Endothelial cell of umbilical vein (primary cell): ENCODE data around the gene B3GALT4. TPM values are rescaled to one million over a fixed set of nuclear protein-coding genes. Genes with fewer than 3 reads are reported as not detected.

Experiments
- BruUV-seq: library from RNA; stranded (reverse); fragments of 400-500 nt; replicated peaks from 2 replicates; lab custom pipeline; 2021; lab: Mats Ljungman, UMichigan
- CTCF ChIA-PET: fragments of 300-600, 350-600 bp; sonication (Branson Sonifier 250); formaldehyde crosslinking; loops from one replicate; lab custom pipeline; 2021; ENCODE audit warnings: antibody characterized with exemption, inconsistent platforms; lab: Charles Lee
- POLR2A ChIA-PET: fragments of 300-600, 350-600 bp; sonication (Branson Sonifier 250); formaldehyde crosslinking; loops from one replicate; lab custom pipeline; 2021; ENCODE audit warnings: antibody characterized with exemption, inconsistent platforms; lab: Charles Lee
- DNase-seq: peaks from one replicate; pipeline ENCODE4 v3.0.0-alpha.2; 2011; ENCODE audit warnings: low read depth, low spot score
- FAIRE-seq: peaks from 2 replicates; lab custom pipeline; 2011; peaks lifted over from hg19 to GRCh38; lab: Jason Lieb, UNC
- H2AFZ ChIP-seq: 2 replicates; pipeline ENCODE4 v1.6.0; 2012; ENCODE audit warnings: low read depth, low read length, control low read depth, inconsistent platforms
- H3K27ac ChIP-seq: 2 replicates; pipeline ENCODE4 v1.5.1; 2011; ENCODE audit warnings: low read depth, mild to moderate bottlenecking, control low read depth, low read length, moderate library complexity; ENCODE audit not compliant: insufficient read depth
- H3K27me3 ChIP-seq, 2 experiments: 2 replicates each; pipeline versions ENCODE4 v1.6.0 to v1.6.1; 2011; ENCODE audit warnings: low read length in 2 of 2, mixed read lengths in 1 of 2; ENCODE audit not compliant: control insufficient read depth in 2 of 2, insufficient read depth in 2 of 2
- H3K36me3 ChIP-seq, 2 experiments: 2 replicates in 1 of 2; 3 replicates in 1 of 2; pipeline ENCODE4 v1.5.1; 2011; ENCODE audit warnings: low read length in 2 of 2, mild to moderate bottlenecking in 1 of 2, moderate library complexity in 1 of 2; ENCODE audit not compliant: control insufficient read depth in 2 of 2, insufficient read depth in 2 of 2; ENCODE audit errors: extremely low read depth in 1 of 2
- H3K4me1 ChIP-seq: 3 replicates; pipeline ENCODE4 v1.5.1; 2011; ENCODE audit warnings: mild to moderate bottlenecking, low read length; ENCODE audit not compliant: control insufficient read depth, insufficient read depth; ENCODE audit errors: extremely low read depth
- H3K4me2 ChIP-seq: 2 replicates; pipeline ENCODE4 v1.6.1; 2011; ENCODE audit warnings: low read length, control low read depth, mixed read lengths; ENCODE audit not compliant: insufficient read depth
- H3K4me3 ChIP-seq, 3 experiments: fragments of 200-600 bp in 1 of 3; sonication (generic), shearing (Covaris generic) in 1 of 3; replicated peaks in 1 of 3; 2 replicates each; pipeline ENCODE4 v1.5.1; 2011 to 2016; ENCODE audit warnings: control low read depth in 3 of 3, low read length in 3 of 3, mild to moderate bottlenecking in 2 of 3, inconsistent platforms in 1 of 3, low read depth in 1 of 3, moderate library complexity in 1 of 3; ENCODE audit not compliant: insufficient read depth in 1 of 3
- H3K79me2 ChIP-seq: 2 replicates; pipeline ENCODE4 v1.6.0; 2012; ENCODE audit warnings: low read length, inconsistent platforms; ENCODE audit not compliant: control insufficient read depth, insufficient read depth
- H3K9ac ChIP-seq: replicated peaks from 2 replicates; pipeline ENCODE3; 2011; ENCODE audit warnings: low read length, control low read depth; ENCODE audit not compliant: insufficient read depth; ENCODE audit errors: extremely low read depth
- H3K9me1 ChIP-seq: replicated peaks from 3 replicates; pipeline ENCODE4 v1.6.0; 2011; ENCODE audit warnings: mild to moderate bottlenecking, low read length; ENCODE audit not compliant: control insufficient read depth, insufficient read depth; ENCODE audit errors: extremely low read depth
- H3K9me3 ChIP-seq: replicated peaks from 2 replicates; pipeline ENCODE4 v1.5.1; 2012; ENCODE audit warnings: low read length, inconsistent platforms; ENCODE audit not compliant: control insufficient read depth, insufficient read depth
- H4K20me1 ChIP-seq: replicated peaks from 2 replicates; pipeline ENCODE3; 2011; ENCODE audit warnings: mild to moderate bottlenecking, low read length; ENCODE audit not compliant: control insufficient read depth, insufficient read depth; ENCODE audit errors: extremely low read depth
- CTCF ChIP-seq, 2 donors: IDR thresholded peaks; 1 replicate in 1 of 2; 2 replicates in 1 of 2; pipeline ENCODE4 v1.5.1; 2011; ENCODE audit warnings: low read length in 2 of 2, mild to moderate bottlenecking in 2 of 2, moderate library complexity in 2 of 2, control low read depth in 1 of 2, inconsistent platforms in 1 of 2, low read depth in 1 of 2; ENCODE audit not compliant: insufficient read depth in 1 of 2; ENCODE audit errors: extremely low read depth in 1 of 2
- EZH2 ChIP-seq: IDR thresholded peaks from 2 replicates; pipeline ENCODE4 v1.6.1; 2012; ENCODE audit warnings: borderline replicate concordance, low read depth, mild to moderate bottlenecking, moderate library complexity, low read length, inconsistent platforms; ENCODE audit not compliant: severe bottlenecking
- FOS ChIP-seq: IDR thresholded peaks from 2 replicates; pipeline ENCODE4 v1.6.1; 2011; ENCODE audit warnings: mild to moderate bottlenecking, low read length, moderate library complexity, borderline replicate concordance; ENCODE audit not compliant: insufficient read depth
- GATA2 ChIP-seq: IDR thresholded peaks from 2 replicates; pipeline ENCODE4 v1.7.0; 2011; ENCODE audit warnings: low read depth, mild to moderate bottlenecking, moderate library complexity, mixed read lengths, low read length; ENCODE audit not compliant: insufficient read length, insufficient read depth
- JUN ChIP-seq: IDR thresholded peaks from 2 replicates; pipeline ENCODE4 v1.6.1; 2011; ENCODE audit warnings: borderline replicate concordance, low read depth; ENCODE audit not compliant: insufficient read length, insufficient read depth
- MAX ChIP-seq: IDR thresholded peaks from 2 replicates; pipeline ENCODE4 v1.6.1; 2011; ENCODE audit not compliant: insufficient read depth, insufficient read length
- MYC ChIP-seq: IDR thresholded peaks from one replicate; pipeline ENCODE4 v1.6.1; 2011; ENCODE audit warnings: mild to moderate bottlenecking, low read depth, low read length
- POLR2A ChIP-seq: IDR thresholded peaks from 2 replicates; pipeline ENCODE4 v1.6.1; 2012; ENCODE audit warnings: low read depth, mild to moderate bottlenecking, control low read depth, low read length
- POLR2AphosphoS5 ChIP-seq: IDR thresholded peaks from 2 replicates; pipeline ENCODE4 v1.6.1; 2012; ENCODE audit warnings: low read depth, mild to moderate bottlenecking, control low read depth, low read length, moderate library complexity; ENCODE audit not compliant: insufficient read depth
- dilution Hi-C: fragments of 300-500 bp; cut with MboI; formaldehyde crosslinking; loops from one replicate; pipeline ENCODE4 v1.15.0; 2019; ENCODE audit warnings: low sequenced_read_pairs; ENCODE audit not compliant: extremely low pct_ligation_motif_present
- intact Hi-C: fragments of 100-400 bp; cut with micrococcal nuclease; formaldehyde crosslinking; loops from one replicate; pipeline ENCODE4 v1.10.0; 2022
- polyA plus RNA-seq, 4 experiments: library from polyadenylated mRNA; depleted of rRNA in 3 of 4; stranded (reverse) in 3 of 4; unstranded in 1 of 4; fragments of >200 nt; gene quantifications; 2 replicates each; pipeline versions ENCODE4 v1.2.1 to v1.2.3, GENCODE V29; 2011 to 2012; ENCODE audit warnings: missing spikeins in 1 of 4
- total RNA-seq: library from RNA; stranded (reverse); gene quantifications from 2 replicates; pipeline ENCODE4 v1.2.3, GENCODE V29; 2021

B3GALT4 gene
- total and polyA plus RNA-seq, 2 donors (not counting 3 experiments of a cell fraction or from before 2014, with no cell fraction given): 4.5 to 5.6 TPM

- H3K9ac ChIP-seq: no peak overlapping the region
- no peak for FAIRE-seq
- H2AFZ ChIP-seq: no peak overlapping the region
- ChIA-PET POLR2A (no interaction called here), CTCF (interaction anchor here (1.0 to 1.3 kb wide), 2 partner anchors 20 to 413 kb away, joined by 3 read pairs; partner anchors contain the start of genes RPS18, TAP2 and VPS52)
- peaks cover 23% of the 10 kb centered on the region for H3K4me1 ChIP-seq
- dilution Hi-C loops: no loop called here
- H3K4me3 ChIP-seq: no peak overlapping the region
- no TSS peak for BruUV-seq
- no peaks in the 10 kb centered on the region for H3K79me2 ChIP-seq
- no peaks in the 10 kb centered on the region for H3K9me3 ChIP-seq
- no peak overlapping the region for H3K4me2 ChIP-seq
- no peaks in the 10 kb centered on the region for H3K27me3 ChIP-seq
- H3K27ac ChIP-seq: no peak overlapping the region
- H3K9me1 ChIP-seq: no peaks in the 10 kb centered on the region
- DNase-seq: no peak
- H3K36me3 ChIP-seq: peaks cover 0 to 2% of the 10 kb centered on the region in 2 experiments
- intact Hi-C loops: no loop called here
- H4K20me1 ChIP-seq: no peaks in the 10 kb centered on the region
- TF ChIP-seq GATA2 (no peak), JUN (no peak), MAX (no peak), FOS (no peak), EZH2 (no peak), POLR2AphosphoS5 (no peak), MYC (no peak), POLR2A (no peak), CTCF (IDR thresholded peaks at IDR 0.05; ENCODE audit: extremely low read depth in 1 of 2, insufficient read depth in 1 of 2, low read depth in 1 of 2, low read length in 2 of 2) (no peak)
These were observed 25.4 kb upstream of the B3GALT4 start for GRCh38 chr6:33251395-33252012.
